MM.1S (cell line): ENCODE results near the gene PSD.
A peak's percentile ranks its signal among the peaks of the same experiment; 100 is the strongest.

Experiments
- DNase-seq: peaks from one replicate; pipeline ENCODE4 v3.0.0-alpha.2; 2015
- H2AFZ ChIP-seq: fragments of 300-600 bp; sonication (generic); 2 replicates; pipeline ENCODE4 v1.6.0; 2016; ENCODE audit warnings: antibody characterized with exemption, low read length
- H3F3A ChIP-seq: fragments of 300-600 bp; sonication (generic); 2 replicates; pipeline ENCODE4 v1.6.1; 2016; ENCODE audit warnings: mild to moderate bottlenecking, antibody characterized with exemption, low read length, moderate library complexity, mixed read lengths; ENCODE audit not compliant: insufficient read depth
- H3K27ac ChIP-seq: fragments of 300-600 bp; sonication (generic); 2 replicates; pipeline ENCODE4 v1.5.1; 2016; ENCODE audit warnings: mild to moderate bottlenecking, low read length
- H3K27me3 ChIP-seq: fragments of 300-600 bp; sonication (generic); replicated peaks from 2 replicates; pipeline ENCODE4 v1.6.0; 2016; ENCODE audit warnings: low read length; ENCODE audit not compliant: insufficient read depth
- H3K36me3 ChIP-seq: fragments of 300-600 bp; sonication (generic); replicated peaks from 2 replicates; pipeline ENCODE4 v1.6.1; 2016; ENCODE audit warnings: mild to moderate bottlenecking, low read length, mixed read lengths; ENCODE audit not compliant: insufficient read depth
- H3K4me1 ChIP-seq: fragments of 300-600 bp; sonication (generic); 2 replicates; pipeline ENCODE4 v1.6.1; 2016; ENCODE audit warnings: low read length, mixed read lengths
- H3K4me2 ChIP-seq: fragments of 300-600 bp; sonication (generic); 2 replicates; pipeline ENCODE4 v1.6.0; 2016; ENCODE audit warnings: low read depth, low read length
- H3K4me3 ChIP-seq: fragments of 300-600 bp; sonication (generic); 2 replicates; pipeline ENCODE4 v1.5.1; 2016; ENCODE audit warnings: low read length, mixed read lengths
- H3K79me2 ChIP-seq: fragments of 300-600 bp; sonication (generic); 2 replicates; pipeline ENCODE4 v1.6.1; 2016; ENCODE audit warnings: mixed run types, low read length, mixed read lengths
- H3K9ac ChIP-seq: fragments of 300-600 bp; sonication (generic); 2 replicates; pipeline ENCODE4 v1.6.1; 2016; ENCODE audit warnings: low read length, mixed read lengths
- H3K9me2 ChIP-seq: fragments of 300-600 bp; sonication (generic); replicated peaks from 2 replicates; pipeline ENCODE4 v1.6.1; 2016; ENCODE audit warnings: mild to moderate bottlenecking, low read length, mixed read lengths; ENCODE audit not compliant: insufficient read depth
- H3K9me3 ChIP-seq: fragments of 300-600 bp; sonication (generic); replicated peaks from 2 replicates; pipeline ENCODE4 v1.6.1; 2016; ENCODE audit warnings: mild to moderate bottlenecking, low read length, mixed read lengths; ENCODE audit not compliant: insufficient read depth
- H4K20me1 ChIP-seq: fragments of 300-600 bp; sonication (generic); 2 replicates; pipeline ENCODE4 v1.6.1; 2016; ENCODE audit warnings: mild to moderate bottlenecking, low read length, moderate library complexity, mixed read lengths; ENCODE audit not compliant: insufficient read depth
- EZH2 ChIP-seq: fragments of 300-600 bp; sonication (generic); optimal IDR thresholded peaks from 2 replicates; pipeline ENCODE3; 2017; ENCODE audit warnings: low read depth, mild to moderate bottlenecking, antibody characterized with exemption, low read length, mixed read lengths
- EZH2phosphoT487 ChIP-seq: fragments of 300-600 bp; sonication (generic); IDR thresholded peaks from 2 replicates; pipeline ENCODE4 v1.6.1; 2018; ENCODE audit warnings: antibody characterized with exemption, low read length
- TF ChIP-seq, protein P1 (sequence below): fragments of 300-600 bp; sonication (generic); IDR thresholded peaks from 2 replicates; pipeline ENCODE4 v1.5.1; 2016; ENCODE audit warnings: antibody characterized with exemption, low read length, mixed read lengths

The PSD gene

GRCh38 chr10:102398172-102399020 lies 20.2 kb downstream of the PSD start:
- DNase-seq = no peak
- H3K4me2 ChIP-seq = peak overlapping the region; percentile 94; the same call in 1 of the 2 replicates
- no peaks in the 10 kb centered on the region for H3K9me2 ChIP-seq
- no peak overlapping the region for H2AFZ ChIP-seq
- peaks cover 53% of the 10 kb centered on the region for H3F3A ChIP-seq
- H4K20me1 ChIP-seq = peaks cover 11% of the 10 kb centered on the region; the same call in 1 of the 2 replicates
- H3K27ac ChIP-seq = peak overlapping the region; percentile 71; the same call in 1 of the 2 replicates
- H3K4me1 ChIP-seq = peaks cover 24% of the 10 kb centered on the region
- H3K36me3 ChIP-seq = peaks cover 15% of the 10 kb centered on the region
- no peaks in the 10 kb centered on the region for H3K9me3 ChIP-seq
- TF ChIP-seq EZH2 = no peak
- TF ChIP-seq, protein P1, sequence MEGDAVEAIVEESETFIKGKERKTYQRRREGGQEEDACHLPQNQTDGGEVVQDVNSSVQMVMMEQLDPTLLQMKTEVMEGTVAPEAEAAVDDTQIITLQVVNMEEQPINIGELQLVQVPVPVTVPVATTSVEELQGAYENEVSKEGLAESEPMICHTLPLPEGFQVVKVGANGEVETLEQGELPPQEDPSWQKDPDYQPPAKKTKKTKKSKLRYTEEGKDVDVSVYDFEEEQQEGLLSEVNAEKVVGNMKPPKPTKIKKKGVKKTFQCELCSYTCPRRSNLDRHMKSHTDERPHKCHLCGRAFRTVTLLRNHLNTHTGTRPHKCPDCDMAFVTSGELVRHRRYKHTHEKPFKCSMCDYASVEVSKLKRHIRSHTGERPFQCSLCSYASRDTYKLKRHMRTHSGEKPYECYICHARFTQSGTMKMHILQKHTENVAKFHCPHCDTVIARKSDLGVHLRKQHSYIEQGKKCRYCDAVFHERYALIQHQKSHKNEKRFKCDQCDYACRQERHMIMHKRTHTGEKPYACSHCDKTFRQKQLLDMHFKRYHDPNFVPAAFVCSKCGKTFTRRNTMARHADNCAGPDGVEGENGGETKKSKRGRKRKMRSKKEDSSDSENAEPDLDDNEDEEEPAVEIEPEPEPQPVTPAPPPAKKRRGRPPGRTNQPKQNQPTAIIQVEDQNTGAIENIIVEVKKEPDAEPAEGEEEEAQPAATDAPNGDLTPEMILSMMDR = no peak
- no peak for TF ChIP-seq EZH2phosphoT487
- peak overlapping the region; percentile 42; the same call in 1 of the 2 replicates for H3K9ac ChIP-seq
- H3K79me2 ChIP-seq = peaks cover 48% of the 10 kb centered on the region
- H3K27me3 ChIP-seq = no peaks in the 10 kb centered on the region
- H3K4me3 ChIP-seq = peak overlapping the region; percentile 31; the same call in 1 of the 2 replicates

- Histone ChIP-seq H3K27ac (peak overlapping the region; percentile 100; the same call in 1 of the 2 replicates), H3F3A (peaks cover 49% of the 10 kb centered on the region), H3K4me1 (peaks cover 24% of the 10 kb centered on the region), H3K4me2 (peak overlapping the region; percentile 94), H3K9ac (no peak overlapping the region; the same call in 1 of the 2 replicates), H3K4me3 (peak overlapping the region; percentile 99; the same call in 1 of the 2 replicates), H3K9me2 (no peaks in the 10 kb centered on the region), H2AFZ (no peak overlapping the region), H3K79me2 (peaks cover 48% of the 10 kb centered on the region), H3K27me3 (no peaks in the 10 kb centered on the region), H3K9me3 (no peaks in the 10 kb centered on the region), H4K20me1 (peaks cover 11% of the 10 kb centered on the region; the same call in 1 of the 2 replicates), H3K36me3 (peaks cover 15% of the 10 kb centered on the region)
- DNase-seq = no peak
- TF ChIP-seq EZH2phosphoT487 (no peak), EZH2 (no peak)
- TF ChIP-seq, protein P1 = no peak
Observed at GRCh38 chr10:102397222-102398171, 21.1 kb downstream of the PSD start.

- Histone ChIP-seq H3K79me2 (peaks cover 48% of the 10 kb centered on the region), H3K9ac (peak overlapping the region; percentile 100), H3K4me3 (peak overlapping the region; percentile 99), H2AFZ (no peak overlapping the region), H3K36me3 (peaks cover 15% of the 10 kb centered on the region), H3K4me1 (peaks cover 24% of the 10 kb centered on the region), H3F3A (peaks cover 49% of the 10 kb centered on the region), H3K4me2 (peak overlapping the region; percentile 93), H3K9me2 (no peaks in the 10 kb centered on the region), H4K20me1 (peaks cover 11% of the 10 kb centered on the region; the same call in 1 of the 2 replicates), H3K27ac (peak overlapping the region; percentile 100; the same call in 1 of the 2 replicates), H3K9me3 (no peaks in the 10 kb centered on the region), H3K27me3 (no peaks in the 10 kb centered on the region)
- no peak for DNase-seq
- TF ChIP-seq EZH2phosphoT487 (no peak), EZH2 (no peak)
- TF ChIP-seq, protein P1 = no peak
Observed at GRCh38 chr10:102396730-102397151, 21.8 kb downstream of the PSD start.
